Omental fat pad (tissue), 3 donors: ENCODE results near the gene SORL1-AS1.
"Not testable (repeated sequence)": the region's sequence is repeated elsewhere in the genome, so short reads cannot be mapped to it uniquely, and the experiment has no call there.

Source experiments
- ATAC-seq: fragments of 150-250 bp; one replicate; pipeline ENCODE4 v1.9.1; 2016; ENCODE audit warnings: mild to moderate bottlenecking, moderate library complexity; ENCODE audit not compliant: low FRiP score
- DNase-seq: peaks from one replicate; pipeline ENCODE4 v3.0.0-alpha.2; 2019; ENCODE audit warnings: low spot score
- TF ChIP-seq, protein P1 (sequence below), 3 donors: fragments of 450-650 bp; IDR thresholded peaks; one replicate each; pipeline ENCODE4 v1.5.1; 2016 to 2017; ENCODE audit warnings: antibody characterized with exemption in 3 of 3, mild to moderate bottlenecking in 3 of 3, moderate library complexity in 2 of 3

SORL1-AS1 gene

DNA sequence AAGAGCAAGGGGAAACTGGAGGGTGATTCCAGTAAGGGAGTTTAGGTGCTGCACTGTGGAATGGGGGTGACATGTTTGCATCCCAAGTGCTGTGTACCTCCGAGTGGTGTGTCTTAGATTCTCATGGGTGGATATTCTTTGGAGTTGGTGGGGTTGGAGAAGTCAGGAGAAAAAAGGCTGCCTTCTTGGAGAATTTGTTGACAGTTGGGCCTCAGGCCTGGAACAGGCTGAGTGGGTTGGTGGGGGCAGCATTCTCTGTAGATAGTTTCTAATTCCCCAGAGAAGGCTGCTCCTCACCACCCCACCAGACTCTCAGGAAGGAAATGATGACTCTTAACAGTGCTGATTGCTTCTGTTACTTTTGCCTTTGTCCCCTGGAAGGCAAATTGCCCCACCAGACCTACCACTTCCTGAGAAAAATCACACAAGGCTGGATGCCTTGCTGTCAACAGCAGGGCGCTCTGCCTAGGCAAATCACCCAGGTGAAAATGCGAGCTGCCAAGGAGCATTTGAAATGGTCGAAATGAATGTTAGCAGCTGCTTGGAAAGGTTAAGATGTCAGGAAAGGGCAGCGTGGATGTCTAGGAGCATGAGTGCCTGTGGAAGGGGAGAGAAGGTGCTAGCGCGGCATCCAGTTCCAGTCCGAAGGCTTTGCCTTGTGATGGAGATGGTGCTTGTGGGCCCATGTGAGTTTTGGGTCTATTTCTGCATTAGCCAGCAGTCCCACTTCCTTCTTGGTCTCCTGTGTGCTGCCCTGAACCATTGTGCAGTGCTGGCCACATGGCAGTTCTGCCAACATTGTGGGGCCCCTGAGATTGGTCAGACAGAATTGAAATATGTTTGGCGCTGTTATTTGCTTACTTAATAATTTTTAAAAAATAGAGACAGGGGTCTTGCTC, 29.7 kb upstream of the SORL1-AS1 start:
- ATAC-seq (no peak), DNase-seq (no peak)
- TF ChIP-seq, protein P1, sequence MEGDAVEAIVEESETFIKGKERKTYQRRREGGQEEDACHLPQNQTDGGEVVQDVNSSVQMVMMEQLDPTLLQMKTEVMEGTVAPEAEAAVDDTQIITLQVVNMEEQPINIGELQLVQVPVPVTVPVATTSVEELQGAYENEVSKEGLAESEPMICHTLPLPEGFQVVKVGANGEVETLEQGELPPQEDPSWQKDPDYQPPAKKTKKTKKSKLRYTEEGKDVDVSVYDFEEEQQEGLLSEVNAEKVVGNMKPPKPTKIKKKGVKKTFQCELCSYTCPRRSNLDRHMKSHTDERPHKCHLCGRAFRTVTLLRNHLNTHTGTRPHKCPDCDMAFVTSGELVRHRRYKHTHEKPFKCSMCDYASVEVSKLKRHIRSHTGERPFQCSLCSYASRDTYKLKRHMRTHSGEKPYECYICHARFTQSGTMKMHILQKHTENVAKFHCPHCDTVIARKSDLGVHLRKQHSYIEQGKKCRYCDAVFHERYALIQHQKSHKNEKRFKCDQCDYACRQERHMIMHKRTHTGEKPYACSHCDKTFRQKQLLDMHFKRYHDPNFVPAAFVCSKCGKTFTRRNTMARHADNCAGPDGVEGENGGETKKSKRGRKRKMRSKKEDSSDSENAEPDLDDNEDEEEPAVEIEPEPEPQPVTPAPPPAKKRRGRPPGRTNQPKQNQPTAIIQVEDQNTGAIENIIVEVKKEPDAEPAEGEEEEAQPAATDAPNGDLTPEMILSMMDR (IDR thresholded peaks at IDR 0.05), result no peak

DNA sequence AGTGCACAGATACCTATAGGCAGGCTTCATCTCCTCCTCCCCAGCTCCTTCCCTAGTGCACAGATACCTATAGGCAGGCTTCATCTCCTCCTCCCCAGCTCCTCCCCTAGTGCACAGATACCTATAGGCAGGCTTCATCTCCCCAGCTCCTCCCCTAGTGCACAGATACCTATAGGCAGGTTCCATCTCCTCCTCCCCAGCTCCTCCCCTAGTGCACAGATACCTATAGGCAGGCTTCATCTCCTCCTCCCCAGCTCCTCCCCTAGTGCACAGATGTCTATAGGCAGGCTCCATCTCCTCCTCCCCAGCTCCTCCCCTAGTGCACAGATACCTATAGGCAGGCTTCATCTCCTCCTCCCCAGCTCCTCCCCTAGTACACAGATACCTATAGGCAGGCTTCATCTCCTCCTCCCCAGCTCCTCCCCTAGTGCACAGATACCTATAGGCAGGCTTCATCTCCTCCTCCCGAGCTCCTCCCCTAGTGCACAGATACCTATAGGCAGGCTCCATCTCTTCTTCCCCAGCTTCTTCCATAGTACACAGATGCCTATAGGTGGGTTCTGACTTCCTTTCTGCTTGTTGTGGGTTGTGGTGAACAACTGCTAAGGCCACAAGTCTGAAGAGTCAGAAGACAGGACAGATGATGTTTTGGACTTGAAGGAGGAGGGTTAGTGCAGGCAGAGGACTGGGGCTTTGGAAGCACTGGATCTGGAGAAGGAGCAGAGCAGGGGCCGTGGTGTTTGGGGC, 28.9 kb upstream of the SORL1-AS1 start:
- ATAC-seq, DNase-seq: not testable (repeated sequence)

DNA sequence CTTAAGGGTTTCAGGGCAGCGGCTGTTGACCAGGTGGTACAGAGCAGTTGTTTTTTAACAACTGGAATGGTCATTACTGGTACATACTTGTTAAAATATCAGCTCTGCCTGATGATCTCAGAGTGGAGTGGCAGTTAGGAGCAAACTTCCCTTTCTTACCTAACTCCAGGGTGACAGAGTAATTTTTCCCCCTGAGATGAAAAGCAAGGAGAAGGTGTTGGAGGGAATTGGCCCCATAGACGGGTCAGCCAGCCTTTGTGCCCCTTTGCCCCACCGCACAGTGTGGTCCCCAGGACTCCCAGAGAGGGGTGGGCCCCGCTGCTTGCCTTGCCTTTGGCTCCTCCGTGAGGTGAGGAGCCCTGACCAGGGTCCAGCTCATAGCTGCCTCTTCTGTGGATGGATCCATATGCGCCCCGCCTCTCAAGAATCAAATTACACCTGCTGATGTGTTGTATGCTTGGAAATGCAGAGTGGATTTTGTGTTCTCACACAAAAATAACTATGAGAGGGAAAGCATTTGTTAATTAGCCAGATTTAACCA, 27.0 kb upstream of the SORL1-AS1 start:
- no peak for DNase-seq
- TF ChIP-seq, protein P1 (IDR thresholded peaks at IDR 0.05), result no peak
- no peak for ATAC-seq

DNA sequence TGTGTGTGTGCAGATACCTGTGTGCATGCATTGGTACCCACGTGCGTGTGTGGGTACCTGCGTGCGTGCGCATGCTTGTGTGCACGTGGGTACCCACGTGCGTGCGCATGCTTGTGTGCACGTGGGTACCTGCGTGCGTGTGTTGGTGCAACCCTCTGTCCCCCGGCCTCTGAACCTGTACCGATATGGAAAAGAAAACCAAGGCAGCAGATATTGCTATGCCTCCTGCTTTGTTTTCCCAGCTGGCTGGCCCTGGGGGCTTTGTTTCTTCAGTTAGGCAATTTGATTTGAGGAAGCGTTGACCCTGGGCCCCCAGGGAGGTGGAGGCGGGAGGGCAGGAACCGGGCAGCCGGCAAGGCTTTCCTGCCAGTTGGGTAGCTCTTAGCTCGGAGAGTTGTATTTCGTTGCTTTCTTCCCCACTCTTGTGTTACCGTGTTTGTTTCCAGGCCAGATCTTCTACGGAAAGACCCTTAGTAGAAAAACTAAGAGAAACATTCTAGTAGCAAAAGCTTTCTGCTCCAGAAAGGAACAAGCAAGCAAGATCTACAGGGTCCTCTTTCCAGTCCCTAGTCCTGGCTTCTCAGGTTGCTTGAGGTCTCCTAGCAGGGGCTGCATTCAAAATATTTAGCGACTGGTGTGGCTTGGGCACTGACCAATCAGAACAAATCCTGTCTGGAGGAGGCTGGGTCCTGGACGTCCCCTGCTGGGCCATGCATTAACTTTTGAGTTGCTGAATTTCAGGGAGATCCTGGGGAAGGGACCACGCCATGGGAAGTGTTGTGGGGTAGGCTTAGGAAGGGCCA, 26.3 kb upstream of the SORL1-AS1 start:
- TF ChIP-seq, protein P1 (IDR thresholded peaks at IDR 0.05), result no peak
- DNase-seq (no peak), ATAC-seq (no peak)

DNA sequence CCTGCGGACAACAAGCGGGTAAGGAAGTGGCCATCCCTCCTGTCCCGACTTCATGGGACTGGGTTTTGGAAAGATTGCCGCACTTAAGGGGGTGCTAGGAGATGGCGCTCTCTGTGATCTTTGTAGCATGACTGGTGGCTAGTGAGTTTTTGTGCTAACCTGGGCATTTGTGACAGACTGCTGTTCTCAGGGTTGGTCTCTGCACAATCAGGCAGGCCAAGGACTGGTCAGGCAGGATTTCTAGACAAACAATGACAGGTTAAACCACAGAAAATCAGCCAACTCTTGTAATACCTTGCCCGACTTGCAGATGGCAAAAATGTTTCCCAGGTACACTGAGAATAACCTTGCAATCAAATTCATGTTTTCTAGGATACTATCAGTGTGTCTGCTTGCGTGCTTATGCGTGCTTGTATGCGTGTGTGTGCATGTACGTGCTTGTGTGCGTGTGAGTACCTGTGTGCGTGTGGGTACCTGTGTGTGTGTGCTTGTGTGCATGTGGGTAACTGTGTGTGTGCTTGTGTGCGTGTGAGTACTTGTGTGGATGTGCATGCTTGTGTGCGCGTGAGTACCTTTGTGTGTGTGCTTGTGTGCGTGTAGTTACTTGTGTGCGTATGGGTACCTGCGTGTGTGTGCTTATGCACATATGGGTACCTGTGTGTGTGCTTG, 25.6 kb upstream of the SORL1-AS1 start:
- no peak for DNase-seq
- TF ChIP-seq, protein P1 (IDR thresholded peaks at IDR 0.05), result no peak
- ATAC-seq, result no peak

DNA sequence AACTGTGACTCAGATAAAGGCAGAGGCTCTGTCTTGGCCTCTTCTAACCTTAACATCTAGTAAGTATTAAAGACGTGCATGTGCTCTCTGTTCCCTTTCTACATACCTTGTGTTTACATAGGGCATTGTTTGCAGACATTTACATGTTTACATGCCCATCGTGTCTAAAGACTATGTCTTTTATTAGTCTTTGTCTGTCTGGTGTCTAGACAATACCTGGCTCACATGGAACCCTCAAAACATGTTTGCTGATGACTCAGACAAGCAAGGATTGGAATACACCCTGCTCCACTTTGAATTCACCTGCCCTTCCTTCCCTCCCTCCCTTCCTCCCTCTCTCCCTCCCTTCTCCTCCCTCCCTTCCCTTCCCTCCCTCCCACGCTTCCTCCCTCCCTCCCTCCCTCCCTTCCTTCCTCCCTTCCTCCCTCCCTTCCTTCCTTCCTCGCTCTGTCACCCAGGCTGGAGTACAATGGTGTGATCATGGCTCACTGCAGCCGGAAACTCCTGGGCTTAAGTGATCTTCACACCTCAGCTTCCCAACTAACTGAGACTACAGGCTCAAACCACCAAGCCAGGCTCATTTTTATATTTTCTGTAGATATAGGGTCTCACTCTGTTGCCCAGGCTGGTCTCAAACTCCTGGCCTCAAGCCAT, 23.7 kb upstream of the SORL1-AS1 start:
- no peak for ATAC-seq
- TF ChIP-seq, protein P1 (IDR thresholded peaks at IDR 0.05), result no peak

More for the DNA sequence above, 23.7 kb upstream of the SORL1-AS1 start:
- no peak for DNase-seq
